NCI-H774 (cell line): Measurements from ENCODE around the gene KLHL29.

Source experiments
- DNase-seq: peaks from one replicate; lab custom pipeline; 2025; lab: John Stamatoyannopoulos, UW

The KLHL29 gene

DNA sequence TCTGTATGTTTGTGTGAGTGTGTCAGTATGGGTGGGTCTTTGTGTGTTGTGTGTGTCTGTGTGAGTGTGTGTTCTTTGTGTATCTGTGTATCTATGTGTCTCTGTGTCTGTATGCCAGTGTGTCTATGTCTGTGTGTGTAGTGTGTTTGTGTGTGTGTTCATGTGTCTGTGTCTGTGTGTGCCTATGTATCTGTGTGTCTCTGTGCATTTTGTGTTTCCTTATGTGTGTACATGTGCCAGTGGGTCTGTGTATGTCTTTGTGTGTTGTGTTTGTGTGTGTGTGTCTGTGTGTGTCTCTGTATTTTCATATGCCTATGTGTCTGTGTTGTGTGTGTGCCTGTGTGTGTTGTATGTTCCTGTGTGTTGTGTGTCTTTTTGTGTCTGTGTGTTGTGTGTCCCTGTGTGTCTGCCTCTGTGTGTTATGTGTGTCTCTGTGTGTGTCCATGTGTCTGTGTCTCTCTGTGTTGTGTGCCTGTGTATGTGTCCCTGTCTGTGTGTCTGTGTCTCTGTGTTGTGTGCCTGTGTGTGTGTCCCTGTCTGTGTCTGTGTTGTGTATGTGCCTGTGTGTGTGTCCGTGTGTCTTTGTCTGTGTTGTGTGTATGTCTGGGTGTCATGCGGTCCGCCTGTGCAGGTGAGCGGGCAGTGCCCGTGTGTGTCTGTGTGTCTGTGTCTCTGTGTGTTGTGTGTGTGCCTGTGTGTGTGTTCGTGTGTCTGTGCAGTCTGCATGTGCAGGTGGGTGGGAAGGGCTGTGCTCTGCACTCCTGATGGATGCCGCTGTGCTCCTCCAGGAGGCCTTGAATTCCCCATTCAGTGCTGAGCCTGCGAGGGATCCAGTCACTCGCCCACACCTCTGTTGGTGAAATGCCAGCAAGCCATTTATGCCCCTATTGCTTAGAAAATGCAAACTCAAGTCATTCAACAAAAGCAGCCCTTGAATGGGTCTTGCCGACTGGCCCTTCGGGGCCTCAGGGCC lies 37.4 kb downstream of the KLHL29 start:
- DNase-seq = no peak

DNA sequence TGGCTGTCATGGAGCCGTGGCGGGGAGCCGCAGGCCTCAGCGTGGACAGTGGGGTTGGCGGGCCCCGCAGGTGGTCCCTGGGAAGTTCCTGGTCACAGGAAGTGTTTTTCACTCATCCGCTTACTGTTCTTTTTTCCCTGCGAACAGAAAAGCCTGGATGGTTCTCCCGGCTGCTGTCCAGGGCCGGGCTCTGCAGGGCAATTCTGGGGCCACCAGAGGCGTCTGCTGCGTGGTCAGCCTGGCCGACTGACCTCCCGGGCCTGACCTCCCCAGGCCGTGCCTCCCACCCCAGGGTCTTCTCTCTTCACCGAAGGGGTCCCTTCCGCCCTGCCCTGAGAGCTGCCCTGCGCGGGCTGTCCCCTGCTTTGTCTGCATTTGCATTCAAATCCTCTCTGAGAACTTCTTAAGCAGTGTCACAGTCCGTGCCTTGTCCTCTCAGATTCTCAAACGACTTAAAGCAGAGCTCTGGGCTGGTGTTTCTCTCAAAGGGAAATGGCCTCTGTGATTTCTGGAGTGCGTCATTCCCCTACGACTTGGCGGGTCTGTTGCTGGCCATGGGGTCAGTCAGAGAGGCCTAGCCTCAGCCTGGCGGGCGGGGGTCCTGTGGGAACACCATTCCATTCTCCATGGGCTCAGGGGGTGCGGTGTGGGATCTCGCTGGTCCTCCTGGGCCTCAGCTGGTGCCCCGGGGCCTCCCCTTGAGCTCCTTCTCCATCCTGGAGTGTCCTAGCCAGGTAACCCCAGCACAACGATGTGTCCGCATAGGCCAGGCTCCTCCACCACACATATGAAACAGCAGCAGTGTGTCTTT lies 38.3 kb downstream of the KLHL29 start:
- no peak for DNase-seq

DNA sequence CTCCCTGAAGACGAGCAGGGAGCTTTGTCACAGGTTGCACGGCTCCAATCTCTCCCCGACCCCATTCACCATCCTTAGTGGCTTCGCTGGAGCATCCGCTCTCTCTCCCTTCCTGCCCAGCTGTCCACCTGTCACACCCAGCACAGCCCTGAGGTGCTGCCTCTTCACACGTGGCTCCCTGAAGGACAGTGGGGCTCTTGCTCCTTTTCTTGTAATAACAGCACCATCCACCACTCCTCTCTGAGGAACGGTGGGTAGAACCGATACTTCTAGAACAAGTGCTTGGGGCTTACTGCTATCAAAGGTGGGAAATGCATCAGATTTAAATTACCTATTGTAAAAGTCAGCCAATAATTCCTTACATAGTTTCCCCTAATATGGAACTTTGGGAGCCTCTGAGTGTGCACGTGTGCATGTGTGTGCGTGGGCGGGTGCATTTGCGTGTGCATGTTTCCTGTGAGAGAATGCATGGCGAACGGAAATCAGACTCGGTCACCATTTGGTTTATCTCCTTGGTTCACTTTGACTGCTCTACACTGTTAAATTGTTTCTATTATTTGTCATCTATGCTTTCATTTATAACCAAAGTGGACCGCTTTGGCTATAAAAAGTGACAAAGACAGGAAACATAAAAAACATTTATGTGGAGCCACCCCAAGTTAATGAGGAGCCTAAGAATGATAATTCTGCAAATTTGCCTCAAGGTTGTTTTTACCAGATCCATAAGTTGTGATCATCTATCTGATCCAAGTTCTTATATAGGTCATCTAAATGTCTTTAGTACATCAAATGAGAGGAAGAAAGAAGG lies 39.1 kb downstream of the KLHL29 start:
- no peak for DNase-seq

DNA sequence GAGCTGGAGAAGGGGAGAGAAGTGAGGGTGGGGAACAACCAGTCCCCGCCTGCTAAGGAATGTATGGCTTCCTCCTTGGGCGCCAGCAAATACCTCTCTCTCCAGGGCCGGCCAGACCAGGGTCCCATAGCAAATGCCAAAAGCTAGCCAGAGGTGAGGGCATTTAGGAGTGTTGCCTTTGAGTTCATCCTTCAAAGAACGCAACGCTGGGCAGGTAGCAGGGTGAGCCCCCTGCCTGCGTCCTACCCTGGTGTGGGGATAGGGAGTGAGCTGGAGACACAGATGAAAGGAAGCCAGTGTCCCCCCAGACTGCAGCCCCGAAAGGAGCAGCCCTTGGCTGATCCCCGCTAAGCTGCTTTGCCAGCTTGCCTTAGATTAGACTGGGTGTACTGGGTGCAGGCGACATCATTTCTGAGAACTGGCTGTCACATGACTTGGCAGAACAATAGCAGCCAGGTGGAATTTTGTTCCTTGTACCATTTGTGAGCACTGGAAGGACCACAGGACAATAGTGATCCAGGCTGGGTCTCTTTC lies 40.4 kb downstream of the KLHL29 start:
- peak; percentile 11 for DNase-seq

DNA sequence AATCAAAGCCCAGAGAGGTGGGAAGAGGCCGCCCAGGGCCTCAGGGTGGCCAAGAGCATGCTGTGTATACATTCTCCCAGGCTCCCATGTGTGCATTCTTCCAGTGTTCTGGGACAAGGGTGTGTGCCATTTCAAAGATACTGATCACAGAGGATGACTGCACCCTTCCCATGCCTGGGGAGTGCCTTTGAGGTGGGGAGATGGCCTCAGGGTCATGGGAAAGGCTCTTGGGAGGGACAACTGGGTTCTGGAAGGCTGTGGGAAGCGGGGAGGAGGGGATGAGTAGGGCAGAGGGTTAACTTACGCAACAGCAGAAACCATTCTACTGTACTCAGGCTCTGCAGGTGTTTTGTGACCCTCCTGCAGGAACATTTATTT lies 40.9 kb downstream of the KLHL29 start:
- no peak for DNase-seq

DNA sequence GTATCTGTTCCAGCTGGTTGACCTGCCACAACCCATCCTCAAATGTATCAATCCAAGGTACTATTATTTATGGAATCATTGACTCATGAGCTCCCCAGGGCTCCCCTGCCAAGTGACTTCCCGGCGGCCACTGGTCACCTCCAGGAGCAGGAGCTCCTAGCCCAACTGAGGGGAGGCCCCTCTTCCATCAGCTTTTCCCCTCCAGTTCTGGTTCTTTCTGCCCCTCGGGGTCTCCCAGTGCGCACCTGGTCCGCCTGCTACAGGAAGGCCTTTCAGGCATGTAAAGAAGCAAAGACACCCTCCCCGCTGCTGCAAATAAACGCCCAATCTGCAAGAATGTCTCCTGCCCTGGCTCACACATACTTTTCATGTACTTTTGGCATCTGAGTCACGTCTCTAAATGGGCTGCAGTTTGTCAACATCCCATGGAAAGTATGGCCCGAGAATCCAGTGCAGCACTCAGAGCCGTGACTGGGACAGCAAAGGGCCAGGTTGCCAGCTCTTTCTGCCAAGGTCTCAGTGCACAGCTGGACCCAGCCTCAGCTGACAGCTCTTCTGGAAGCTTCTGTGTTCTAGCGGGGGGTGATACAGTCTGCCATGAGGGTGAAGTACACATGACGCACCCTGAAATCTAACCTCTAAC lies 41.4 kb downstream of the KLHL29 start:
- no peak for DNase-seq

DNA sequence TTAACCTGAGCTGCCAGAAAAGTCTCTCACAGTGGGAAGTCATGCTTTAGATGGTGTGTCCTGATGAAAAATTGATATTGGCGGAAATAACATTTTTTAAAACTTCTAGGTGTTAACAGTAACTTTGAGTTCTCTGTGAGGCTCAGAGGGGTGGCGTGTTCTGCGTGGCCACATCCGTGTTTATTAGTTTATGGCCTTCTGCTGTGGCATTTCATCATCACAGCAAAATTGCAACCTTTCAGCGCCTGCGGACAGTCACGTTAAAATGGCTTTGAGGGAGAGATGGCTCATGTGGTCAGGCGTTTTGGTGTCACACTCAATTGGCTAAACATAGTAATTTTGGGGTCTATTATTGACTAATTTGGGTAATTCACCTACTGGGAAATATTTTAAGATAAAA lies 42.4 kb downstream of the KLHL29 start:
- DNase-seq = no peak

DNA sequence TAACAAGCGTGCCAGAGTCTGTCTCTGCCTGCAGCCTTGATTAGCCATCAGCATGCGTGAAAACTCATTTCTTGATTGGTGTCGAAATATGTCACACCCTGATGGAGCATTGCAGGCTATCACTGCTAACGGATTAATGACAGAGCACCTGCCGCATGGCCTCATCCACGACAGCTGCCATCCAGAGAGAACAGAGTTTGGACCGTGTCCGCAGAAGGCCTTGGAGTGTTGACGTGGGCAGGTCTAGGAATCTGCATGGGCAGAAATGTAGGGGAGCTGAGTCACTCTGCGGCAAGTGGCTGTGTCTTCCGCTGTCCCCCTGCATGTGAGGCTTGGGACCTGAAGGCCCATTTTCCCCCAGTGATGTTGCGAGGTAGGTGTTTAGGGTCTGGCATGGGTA lies 43.0 kb downstream of the KLHL29 start:
- DNase-seq = no peak

DNA sequence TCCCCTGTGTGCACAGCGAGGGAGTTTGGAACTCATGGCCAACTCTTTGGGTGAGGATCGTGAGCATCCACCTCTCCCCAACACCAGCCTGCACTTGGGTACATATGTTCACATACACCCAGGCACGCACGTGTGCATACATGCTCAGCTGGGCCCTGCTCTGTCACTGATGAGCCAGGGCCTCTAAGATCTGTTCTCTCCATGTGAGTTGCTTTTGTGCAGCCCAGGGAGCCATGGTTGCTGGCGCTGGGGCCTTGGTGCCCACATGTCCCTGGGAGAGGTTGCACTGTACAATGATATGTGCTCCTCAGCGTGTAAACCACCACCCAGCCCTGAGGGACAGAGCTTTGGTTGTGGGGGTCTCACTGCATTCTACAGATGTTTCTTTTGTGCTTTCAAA lies 44.1 kb downstream of the KLHL29 start:
- DNase-seq = no peak

DNA sequence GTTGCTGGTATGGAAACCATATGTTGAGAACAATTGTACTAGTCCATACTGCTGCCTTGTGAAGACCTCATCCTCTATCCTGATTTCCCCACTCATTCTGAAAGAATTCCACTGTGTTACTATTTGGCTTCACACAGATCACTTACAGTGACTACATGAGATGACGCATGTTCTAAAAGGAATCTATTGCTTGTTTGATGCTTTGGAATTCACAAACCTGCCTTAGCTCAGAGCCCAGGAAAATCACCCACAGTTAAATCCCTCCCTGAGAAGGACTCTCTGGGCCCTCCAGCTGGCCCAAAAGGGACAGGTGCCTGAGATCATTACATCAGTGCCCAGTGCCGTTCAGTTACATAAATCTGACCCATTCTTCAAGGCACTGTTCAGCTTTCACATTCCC lies 45.3 kb downstream of the KLHL29 start:
- no peak for DNase-seq

DNA sequence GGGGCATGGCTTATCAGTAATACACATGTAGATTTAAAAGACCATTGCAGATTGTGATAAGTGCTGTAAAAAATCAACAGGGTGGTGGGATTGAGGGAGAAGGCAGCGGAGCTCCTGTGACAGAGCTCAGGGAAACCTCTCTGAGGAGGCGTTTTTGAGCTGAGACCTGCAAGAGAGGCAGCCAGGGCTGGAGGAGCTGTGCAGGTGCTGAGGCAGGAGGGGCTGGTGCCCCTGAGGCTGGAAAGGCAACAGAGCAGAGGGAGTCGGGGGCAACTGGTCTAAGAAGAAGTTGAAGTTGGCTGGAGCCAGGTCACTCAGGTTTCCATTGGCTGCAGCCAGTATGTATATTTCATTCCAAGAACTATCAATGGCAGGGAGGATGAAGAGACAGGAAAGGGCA lies 47.6 kb downstream of the KLHL29 start:
- DNase-seq = no peak

DNA sequence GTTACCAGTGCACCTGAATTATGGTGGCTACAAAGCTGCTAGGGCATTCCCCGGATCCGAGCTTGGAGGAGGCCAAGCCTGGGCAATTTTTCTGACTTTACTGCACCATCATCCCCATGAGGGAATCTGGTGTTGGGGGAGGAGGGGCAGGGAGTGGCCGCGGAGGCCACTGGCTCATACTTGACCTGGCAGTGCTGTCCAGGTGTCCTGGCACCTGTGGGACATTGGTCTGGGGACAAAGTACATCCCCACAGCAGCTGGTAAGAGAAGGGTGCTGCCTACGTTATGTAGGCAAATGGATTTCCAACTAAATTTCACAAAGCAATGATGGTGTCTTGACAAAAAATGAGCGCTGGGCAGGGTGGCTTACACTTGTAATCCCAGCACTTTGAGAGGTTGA lies 48.3 kb downstream of the KLHL29 start:
- DNase-seq = no peak

DNA sequence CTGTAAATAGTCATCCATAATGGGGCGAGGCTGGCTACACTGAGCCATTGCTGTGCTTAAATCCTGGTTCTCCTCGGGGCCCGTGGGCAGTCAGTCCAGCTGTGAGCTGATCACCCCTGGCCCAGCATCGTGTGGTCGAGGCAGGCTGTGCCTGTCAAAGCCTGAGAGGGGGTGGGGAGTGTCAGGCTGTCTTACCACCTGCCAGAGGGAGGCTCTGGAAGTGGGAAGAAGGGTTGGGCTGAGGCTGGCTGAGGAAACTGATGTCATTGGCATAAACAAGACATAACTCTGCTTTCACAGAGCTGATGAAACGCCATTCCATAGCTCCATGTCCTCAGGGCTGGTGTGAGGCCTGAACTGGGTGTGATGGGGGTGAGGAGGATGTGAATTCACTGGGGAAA lies 49.7 kb downstream of the KLHL29 start:
- DNase-seq = no peak

DNA sequence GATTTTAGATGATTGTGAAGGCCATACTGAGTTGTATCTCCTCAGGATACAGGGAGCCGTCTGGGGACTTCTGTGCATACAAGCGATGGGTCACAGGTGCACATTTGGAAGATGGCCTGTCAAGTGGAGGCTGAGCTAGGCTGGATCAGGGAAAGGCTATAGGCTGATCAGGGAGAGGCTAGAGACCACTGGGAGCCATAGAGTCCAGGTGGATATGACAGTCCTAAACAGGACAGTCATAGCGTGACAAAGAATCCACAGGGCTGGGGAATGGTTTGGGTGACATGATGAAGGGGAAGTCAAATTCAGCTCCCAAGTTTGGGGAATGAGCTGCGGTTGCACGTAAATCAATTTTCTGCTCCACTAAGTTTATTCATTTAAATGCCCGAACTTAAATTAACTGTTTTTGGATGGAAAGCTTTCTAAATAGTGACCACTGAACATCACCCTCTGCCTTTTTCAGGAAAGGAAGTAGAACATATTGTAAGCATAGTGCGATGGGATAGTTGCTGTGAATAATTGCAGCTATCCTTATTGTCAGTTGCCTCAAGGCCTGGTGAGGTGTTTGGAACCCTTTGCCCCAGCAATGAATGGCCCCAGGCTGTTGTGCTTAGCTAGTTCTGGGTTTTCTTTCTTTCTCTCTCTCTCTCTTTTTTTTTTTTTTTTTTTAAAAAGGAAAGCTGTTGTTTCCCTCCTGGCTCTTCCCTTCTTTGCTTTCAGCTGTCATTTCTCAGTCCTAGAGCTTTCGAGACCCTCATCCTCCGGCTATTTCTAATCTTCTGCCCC lies 50.5 kb downstream of the KLHL29 start:
- DNase-seq = no peak

DNA sequence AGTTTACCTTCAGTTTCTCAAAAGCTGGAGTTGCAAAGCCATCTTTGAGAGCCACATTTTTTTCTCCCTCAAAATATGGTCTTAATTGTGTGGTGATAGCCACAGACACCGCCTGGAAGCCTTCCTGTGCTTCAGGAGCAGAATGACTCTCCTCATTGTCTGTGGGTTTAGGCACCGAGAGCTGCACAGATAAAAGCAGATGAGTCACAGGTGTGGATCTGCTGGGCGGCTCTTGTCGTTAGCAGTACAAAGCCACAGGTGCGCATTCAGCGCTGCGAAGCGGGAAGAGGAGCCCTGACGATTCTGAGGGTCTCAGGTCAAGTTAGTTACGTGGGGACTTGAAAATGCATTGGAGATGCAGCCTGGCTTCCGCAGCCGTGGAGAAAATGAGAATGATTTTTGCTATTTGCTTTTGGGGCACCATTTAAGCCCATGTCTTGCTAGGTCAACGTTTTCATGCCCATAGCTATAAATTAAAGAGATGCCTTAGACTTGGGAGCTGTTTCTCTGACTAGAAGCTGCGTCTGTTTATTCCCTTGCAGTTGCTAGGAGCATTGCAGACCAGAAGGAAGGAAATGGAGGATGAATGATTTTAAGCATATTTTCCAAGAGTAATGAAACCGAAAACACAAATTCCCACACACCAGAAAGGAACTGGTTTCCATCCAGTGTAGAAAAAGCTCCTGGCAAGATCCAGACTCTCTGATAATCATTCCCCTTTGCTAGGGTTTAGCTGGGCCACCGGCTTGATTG lies 51.5 kb downstream of the KLHL29 start:
- peak; percentile 8 for DNase-seq

DNA sequence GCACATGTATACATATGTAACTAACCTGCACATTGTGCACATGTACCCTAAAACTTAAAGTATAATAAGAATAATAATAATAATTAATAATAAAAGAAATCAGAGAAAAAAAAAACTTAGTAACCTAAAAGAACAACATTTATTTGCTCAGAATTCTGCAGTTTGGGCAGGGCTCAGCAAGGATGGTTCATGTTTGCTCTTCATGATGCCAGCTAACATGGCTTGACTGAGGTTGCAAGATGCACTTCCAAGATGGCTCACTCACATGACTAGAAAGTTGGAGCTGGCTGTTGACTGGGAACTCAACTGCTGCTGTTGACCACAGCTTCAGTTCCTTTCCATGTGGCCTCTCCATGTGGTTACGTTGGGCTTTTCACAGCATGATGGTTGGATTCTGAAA lies 56.4 kb downstream of the KLHL29 start:
- no peak for DNase-seq

DNA sequence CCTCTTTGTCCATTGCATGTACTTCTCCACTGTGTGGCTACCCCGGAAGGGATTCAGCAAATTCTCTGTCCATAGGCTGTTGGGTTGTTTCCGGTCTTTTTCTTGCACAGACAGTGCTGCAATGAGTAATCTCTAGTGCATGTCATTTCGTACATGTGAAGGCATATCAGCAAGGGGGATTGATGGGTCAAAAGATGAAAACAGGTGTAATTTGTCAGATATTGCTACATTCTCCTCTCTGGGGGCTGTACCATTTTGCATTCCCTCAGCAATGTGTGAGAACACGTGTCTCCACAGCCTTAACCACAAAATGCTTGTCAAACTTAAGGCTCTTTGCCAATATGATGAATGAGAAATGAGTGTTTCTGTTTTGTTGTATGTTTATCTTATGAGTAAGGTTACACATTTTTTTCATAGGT lies 60.5 kb downstream of the KLHL29 start:
- DNase-seq = no peak

DNA sequence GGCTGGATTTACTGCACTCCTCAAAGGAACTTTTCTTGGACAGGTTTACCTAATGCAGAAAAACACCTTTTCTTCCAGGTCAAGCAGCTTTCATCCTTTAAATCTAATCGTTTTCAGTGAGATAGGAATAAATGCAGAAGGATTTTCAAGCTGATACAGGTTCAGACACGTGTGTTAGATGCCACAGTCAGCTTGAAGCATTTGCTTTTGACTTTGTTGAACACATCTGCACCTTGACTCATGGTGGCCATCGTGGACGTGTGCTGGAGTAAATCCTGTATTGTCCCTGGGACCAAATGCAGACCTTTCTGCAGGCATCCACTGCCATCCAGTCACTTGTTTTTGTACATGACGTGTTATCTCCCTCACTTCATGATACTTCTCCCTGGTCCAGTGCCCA lies 61.9 kb downstream of the KLHL29 start:
- no peak for DNase-seq

DNA sequence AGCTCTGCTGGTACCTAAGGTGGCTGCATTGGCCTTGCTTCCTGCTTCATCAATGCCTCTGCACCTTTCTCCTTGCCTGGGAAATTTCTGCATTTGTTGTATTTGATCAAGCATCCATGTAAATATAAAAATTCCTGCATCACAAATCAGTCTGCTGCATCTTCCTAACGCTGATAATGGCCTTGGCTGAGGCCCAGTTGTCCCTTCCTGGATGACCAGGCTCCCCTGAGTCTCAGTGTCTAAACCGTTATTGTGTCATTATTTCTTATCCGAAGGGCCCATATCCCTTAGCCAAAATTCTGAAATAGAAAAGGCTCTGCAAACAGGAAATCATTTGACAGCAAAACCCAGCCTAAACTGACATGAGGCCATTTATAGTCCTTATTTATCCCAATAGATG lies 62.4 kb downstream of the KLHL29 start:
- DNase-seq = no peak

DNA sequence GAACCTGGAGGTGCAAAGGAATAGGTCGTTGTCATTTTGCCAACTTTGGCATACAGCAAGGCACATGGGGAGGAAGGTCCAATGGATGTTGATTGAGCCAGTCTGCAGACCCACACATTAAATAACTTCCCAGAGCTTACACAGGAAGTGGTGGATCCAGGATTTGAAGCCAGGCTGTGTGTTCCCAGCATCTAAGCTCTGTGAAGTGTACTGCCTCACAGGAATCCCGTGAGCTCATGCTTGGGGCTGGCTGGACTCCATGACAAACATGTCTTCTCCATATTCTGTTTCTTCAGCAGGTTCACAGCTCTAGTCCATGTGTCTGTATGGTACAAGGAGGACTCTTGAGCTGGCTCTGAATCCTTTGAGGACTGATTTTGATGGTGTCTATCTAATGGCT lies 63.9 kb downstream of the KLHL29 start:
- no peak for DNase-seq
